Naive thymus-derived CD4-positive, alpha-beta T cell (primary cell): ENCODE data around the gene VCL. TPM values are rescaled to one million over a fixed set of nuclear protein-coding genes. Genes with fewer than 3 reads are reported as not detected.

Experiments
- ATAC-seq: fragments of 150-1000 bp; cut with Tn5 transposase; 2 replicates; pipeline ENCODE4 v1.10.0; 2021; ENCODE audit warnings: mild to moderate bottlenecking, moderate library complexity
- CTCF ChIA-PET: fragments of 350-600 bp; sonication (Branson Sonifier 250); formaldehyde crosslinking; loops from one replicate; lab custom pipeline; 2021; ENCODE audit warnings: antibody characterized with exemption; lab: Charles Lee
- POLR2A ChIA-PET: fragments of 350-600 bp; sonication (Branson Sonifier 250); formaldehyde crosslinking; loops from one replicate; lab custom pipeline; 2021; ENCODE audit warnings: antibody characterized with exemption, inconsistent platforms; lab: Charles Lee
- DNase-seq, 9 donors: peaks; one replicate each; pipeline versions ENCODE4 v3.0.0 to v3.0.0-alpha.2; 2020 to 2022; ENCODE audit warnings: mixed read lengths in 1 of 9
- H3K27ac ChIP-seq: one replicate; pipeline ENCODE4 v1.7.0; 2013; ENCODE audit warnings: mild to moderate bottlenecking, low read depth, low read length, moderate library complexity
- H3K27me3 ChIP-seq, 2 donors: one replicate each; pipeline ENCODE4 v1.7.0; 2013; ENCODE audit warnings: low read length in 2 of 2, mild to moderate bottlenecking in 2 of 2, moderate library complexity in 2 of 2; ENCODE audit not compliant: control insufficient read depth in 2 of 2, insufficient read depth in 2 of 2
- H3K36me3 ChIP-seq, 3 experiments: 1 replicate in 2 of 3; 2 replicates in 1 of 3; pipeline ENCODE4 v1.7.0; 2013; ENCODE audit warnings: low read length in 3 of 3, mild to moderate bottlenecking in 3 of 3, moderate library complexity in 1 of 3; ENCODE audit not compliant: insufficient read depth in 3 of 3, control insufficient read depth in 2 of 3
- H3K4me1 ChIP-seq, 2 donors: one replicate each; pipeline ENCODE4 v1.7.0; 2013; ENCODE audit warnings: low read length in 2 of 2, mild to moderate bottlenecking in 2 of 2, moderate library complexity in 1 of 2; ENCODE audit not compliant: control insufficient read depth in 2 of 2, insufficient read depth in 2 of 2
- H3K4me3 ChIP-seq: 2 replicates; pipeline ENCODE4 v1.7.0; 2013; ENCODE audit warnings: mild to moderate bottlenecking, low read length
- H3K9me3 ChIP-seq, 3 experiments: 1 replicate in 2 of 3; 2 replicates in 1 of 3; pipeline ENCODE4 v1.7.0; 2013; ENCODE audit warnings: low read length in 3 of 3; ENCODE audit not compliant: control insufficient read depth in 2 of 3
- H3K27ac Mint-ChIP-seq, 9 donors: one replicate each; pipeline ENCODE4 v1.8.0; 2020 to 2022; ENCODE audit warnings: mixed read lengths in 9 of 9, mild to moderate bottlenecking in 8 of 9, moderate library complexity in 5 of 9, inconsistent platforms in 2 of 9
- H3K27me3 Mint-ChIP-seq, 5 donors: one replicate each; pipeline ENCODE4 v1.8.0; 2021 to 2022; ENCODE audit warnings: mixed read lengths in 5 of 5, mild to moderate bottlenecking in 1 of 5
- H3K36me3 Mint-ChIP-seq, 5 donors: one replicate each; pipeline ENCODE4 v1.8.0; 2020 to 2022; ENCODE audit warnings: mixed read lengths in 5 of 5, mild to moderate bottlenecking in 3 of 5, inconsistent platforms in 1 of 5
- H3K4me1 Mint-ChIP-seq, 7 donors: one replicate each; pipeline ENCODE4 v1.8.0; 2020 to 2022; ENCODE audit warnings: mixed read lengths in 7 of 7, mild to moderate bottlenecking in 3 of 7, inconsistent platforms in 1 of 7
- H3K4me3 Mint-ChIP-seq, 10 donors: one replicate each; pipeline ENCODE4 v1.8.0; 2020 to 2022; ENCODE audit warnings: mild to moderate bottlenecking in 10 of 10, mixed read lengths in 10 of 10, moderate library complexity in 6 of 10, inconsistent platforms in 2 of 10
- H3K9me3 Mint-ChIP-seq, 11 donors: one replicate each; pipeline ENCODE4 v1.8.0; 2020 to 2022; ENCODE audit warnings: mixed read lengths in 11 of 11, mild to moderate bottlenecking in 4 of 11, inconsistent platforms in 1 of 11, moderate library complexity in 1 of 11
- intact Hi-C, 2 donors: fragments of 100-400 bp; cut with micrococcal nuclease; formaldehyde crosslinking; loops; one replicate each; pipeline ENCODE4 v1.15.1; 2023
- polyA plus RNA-seq, 2 donors: library from polyadenylated mRNA; unstranded; fragments of 300-500 nt; fragmentation: Illumina TruSeq; gene quantifications; one replicate each; pipeline ENCODE4 v1.2.3, GENCODE V29; 2021
- total RNA-seq, 6 experiments: library from RNA in 5 of 6; stranded (reverse) in 5 of 6; gene quantifications; 1 replicate in 5 of 6; 2 replicates in 1 of 6; pipeline ENCODE4 v1.2.3 and lab custom pipeline; 2021 to 2026

The VCL gene
- total and polyA plus RNA-seq, 7 experiments from 2014 or later: 9.0 to 67.7 (median 16.5) TPM

DNA sequence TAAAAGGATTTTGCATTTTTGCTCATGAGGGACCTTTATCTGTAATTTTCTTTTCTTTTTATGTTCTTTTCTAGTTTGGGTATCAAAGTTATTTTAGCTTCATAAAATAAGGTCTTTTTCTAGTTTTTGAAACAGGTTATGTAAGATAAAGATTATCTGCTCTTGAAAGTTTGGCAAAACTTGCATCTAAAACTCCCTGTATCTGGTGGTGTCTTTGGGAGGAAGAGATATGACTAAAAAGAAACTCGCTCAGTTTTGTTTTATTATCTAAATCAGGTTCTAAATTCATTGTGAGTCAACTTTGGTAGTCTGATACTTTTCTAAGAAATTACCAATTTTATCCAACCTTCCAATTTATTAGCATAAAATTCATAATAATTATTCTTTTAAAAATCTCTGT, 55.1 kb downstream of the VCL start:
- peaks cover 2 to 15% of the 10 kb centered on the region in 2 donors for H3K4me1 ChIP-seq
- H3K9me3 ChIP-seq: no peaks in the 10 kb centered on the region
- DNase-seq: no peak
- H3K4me1 Mint-ChIP-seq: peaks cover 9 to 41% (median 20%) of the 10 kb centered on the region in 7 donors
- H3K27ac Mint-ChIP-seq: no peak overlapping the region
- H3K4me3 ChIP-seq: no peak overlapping the region
- no peaks in the 10 kb centered on the region for H3K27me3 ChIP-seq
- H3K9me3 Mint-ChIP-seq: no peaks in the 10 kb centered on the region
- H3K36me3 Mint-ChIP-seq: peaks cover 0 to 6% (median 0%) of the 10 kb centered on the region in 5 donors
- ChIA-PET CTCF (interaction anchor here (1.4 kb wide), 1 partner anchor 18 kb away, joined by 3 read pairs; no protein-coding TSS in a partner anchor), POLR2A (interaction anchor here (0.6 kb wide), 2 partner anchors 10 to 1052 kb away, joined by 3 to 7 read pairs; no protein-coding TSS in a partner anchor)
- H3K4me3 Mint-ChIP-seq: no peak overlapping the region
- no peaks in the 10 kb centered on the region for H3K36me3 ChIP-seq
- ATAC-seq: no peak
- no peaks in the 10 kb centered on the region for H3K27me3 Mint-ChIP-seq
- intact Hi-C loops: no loop called here
- H3K27ac ChIP-seq: no peak overlapping the region

DNA sequence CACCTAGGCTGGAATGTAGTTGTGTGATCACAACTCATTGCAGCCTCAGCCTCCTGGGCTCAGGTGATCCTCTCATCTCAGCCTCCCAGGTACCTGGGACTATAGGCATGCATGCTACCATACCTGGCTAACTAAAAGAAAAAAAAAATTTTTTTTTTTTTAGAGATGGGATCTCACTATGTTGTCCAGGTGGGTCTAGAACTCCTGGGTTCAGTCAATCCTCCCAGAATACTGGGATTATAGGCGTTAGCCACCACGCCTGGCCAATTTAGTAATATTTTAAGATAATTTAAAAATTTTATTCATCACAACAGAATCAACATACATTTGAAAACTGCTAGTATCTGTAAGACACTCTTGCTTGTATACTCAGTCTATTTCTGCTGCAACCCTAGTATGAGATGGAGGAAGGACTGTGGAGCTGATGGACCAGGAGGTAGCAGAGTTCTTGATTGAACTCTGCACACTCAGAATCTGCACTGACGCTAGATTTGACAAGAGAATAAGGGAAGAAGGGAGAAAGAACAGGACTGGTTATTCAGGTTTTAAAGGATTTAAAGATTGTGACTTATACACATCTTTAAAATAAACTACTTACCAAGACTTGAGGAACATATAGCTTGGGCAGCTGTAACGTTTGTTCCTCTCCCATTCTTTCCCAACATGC, 57.6 kb downstream of the VCL start:
- H3K27me3 Mint-ChIP-seq: no peaks in the 10 kb centered on the region
- intact Hi-C loops: loop anchor here (2.0 to 5.0 kb wide), 4 partner anchors 57 to 208 kb away; partner anchors contain the start of gene VCL (in 1 of the 2)
- DNase-seq (no peak), ATAC-seq (peak; percentile 16)
- CTCF ChIA-PET: interaction anchor here (1.3 kb wide), 1 partner anchor 169 kb away, joined by 3 read pairs; no protein-coding TSS in a partner anchor
- H3K27ac Mint-ChIP-seq: peak overlapping the region in 2 of 9 donors; percentile 33 to 79
- Histone ChIP-seq H3K27me3 (no peaks in the 10 kb centered on the region), H3K4me1 (peaks cover 10 to 15% of the 10 kb centered on the region in 2 donors), H3K36me3 (no peaks in the 10 kb centered on the region), H3K9me3 (no peaks in the 10 kb centered on the region), H3K4me3 (no peak overlapping the region), H3K27ac (no peak overlapping the region)
- H3K9me3 Mint-ChIP-seq: no peaks in the 10 kb centered on the region
- peak overlapping the region in 1 of 10 donors; percentile 75 for H3K4me3 Mint-ChIP-seq
- peaks cover 0 to 14% (median 0%) of the 10 kb centered on the region in 5 donors for H3K36me3 Mint-ChIP-seq
- peaks cover 18 to 49% (median 25%) of the 10 kb centered on the region in 7 donors for H3K4me1 Mint-ChIP-seq
- POLR2A ChIA-PET: no interaction called here

DNA sequence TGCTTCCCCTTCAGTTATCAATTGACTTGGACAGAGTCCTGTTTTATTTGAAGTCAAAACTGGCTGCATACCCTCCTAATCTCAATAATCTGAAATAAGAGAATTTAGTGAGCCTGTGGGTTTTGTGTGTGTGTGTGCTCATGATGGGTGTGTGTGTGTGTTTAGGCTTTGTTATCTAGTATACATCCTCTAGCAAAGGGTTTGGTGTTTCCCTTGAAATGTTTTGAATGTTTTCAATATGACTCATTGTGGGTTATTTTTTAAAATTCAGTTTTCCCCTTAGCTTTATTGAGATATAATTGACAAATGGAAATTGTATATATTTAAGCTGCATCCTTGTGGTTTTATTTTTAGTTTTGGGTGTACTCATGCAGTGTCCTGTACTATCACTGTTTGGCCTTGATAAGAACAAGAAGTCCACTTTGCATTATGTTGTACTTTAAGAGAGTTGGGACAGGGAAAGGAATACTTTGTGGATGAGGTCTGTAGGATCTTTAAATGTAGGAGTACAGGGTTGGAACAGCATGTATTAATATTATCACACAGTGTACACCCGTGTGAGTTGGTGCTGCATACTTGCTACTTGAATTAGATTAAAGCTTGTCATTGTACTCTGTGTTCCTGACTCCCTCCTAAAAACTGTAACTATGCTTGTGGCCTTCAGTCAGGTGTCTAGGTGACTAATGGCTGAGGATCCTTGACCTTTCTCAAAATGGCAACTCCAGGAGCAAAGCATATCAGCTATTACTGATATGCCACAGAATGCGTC, 58.3 kb downstream of the VCL start:
- H3K9me3 ChIP-seq: no peaks in the 10 kb centered on the region
- H3K9me3 Mint-ChIP-seq: no peaks in the 10 kb centered on the region
- ChIA-PET CTCF (interaction anchor here (1.3 kb wide), 1 partner anchor 170 kb away, joined by 3 read pairs; no protein-coding TSS in a partner anchor), POLR2A (no interaction called here)
- no peak overlapping the region for H3K4me3 ChIP-seq
- no peaks in the 10 kb centered on the region for H3K36me3 ChIP-seq
- intact Hi-C loops: loop anchor here (2.0 to 5.0 kb wide), 4 partner anchors 57 to 209 kb away; partner anchors contain the start of gene VCL (in 1 of the 2)
- H3K4me1 Mint-ChIP-seq: peaks cover 18 to 51% (median 26%) of the 10 kb centered on the region in 7 donors
- H3K4me3 Mint-ChIP-seq: peak overlapping the region in 1 of 10 donors; percentile 75
- no peak overlapping the region for H3K27ac ChIP-seq
- ATAC-seq (peak; percentile 50), DNase-seq (no peak)
- peaks cover 0 to 18% (median 0%) of the 10 kb centered on the region in 5 donors for H3K36me3 Mint-ChIP-seq
- no peaks in the 10 kb centered on the region for H3K27me3 ChIP-seq
- peak overlapping the region in 2 of 9 donors; percentile 33 to 79 for H3K27ac Mint-ChIP-seq
- peaks cover 10 to 15% of the 10 kb centered on the region in 2 donors for H3K4me1 ChIP-seq
- no peaks in the 10 kb centered on the region for H3K27me3 Mint-ChIP-seq

DNA sequence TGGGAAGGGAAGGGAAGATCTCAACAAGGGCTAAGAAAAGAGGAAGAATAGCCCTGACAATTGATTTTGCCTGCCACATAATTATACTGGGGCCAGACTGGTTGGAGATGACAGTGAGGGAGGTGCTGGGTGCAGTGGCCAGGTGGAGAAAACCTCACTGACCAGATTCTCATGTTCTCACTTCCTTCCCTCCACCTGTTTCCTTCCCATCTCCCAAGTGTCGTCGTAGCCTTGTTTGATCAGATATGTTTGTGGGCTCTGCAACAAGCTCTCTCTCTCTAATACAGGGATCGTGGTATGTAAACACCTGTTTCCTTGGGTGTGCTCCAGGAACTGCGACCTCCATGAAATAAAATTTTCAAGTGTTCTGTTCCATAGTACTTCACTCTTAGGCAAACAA, 60.2 kb downstream of the VCL start:
- Histone ChIP-seq H3K4me1 (peaks cover 10 to 15% of the 10 kb centered on the region in 2 donors), H3K36me3 (no peaks in the 10 kb centered on the region), H3K4me3 (no peak overlapping the region), H3K9me3 (no peaks in the 10 kb centered on the region), H3K27ac (no peak overlapping the region), H3K27me3 (no peaks in the 10 kb centered on the region)
- Mint-ChIP-seq H3K9me3 (peaks cover 0 to 2% (median 0%) of the 10 kb centered on the region in 11 donors), H3K36me3 (peaks cover under 1 to 29% (median 2%) of the 10 kb centered on the region in 5 donors), H3K27ac (peak overlapping the region in 3 of 9 donors; percentile 33 to 74 (median 56)), H3K27me3 (no peaks in the 10 kb centered on the region), H3K4me3 (peak overlapping the region in 6 of 10 donors; percentile 10 to 82 (median 28)), H3K4me1 (peaks cover 18 to 46% (median 26%) of the 10 kb centered on the region in 7 donors)
- ATAC-seq: peak; percentile 27
- no peak for DNase-seq
- ChIA-PET POLR2A (interaction anchor here (0.7 kb wide), 1 partner anchor 100 kb away, joined by 3 read pairs; no protein-coding TSS in a partner anchor), CTCF (interaction anchor here (0.6 to 1.6 kb wide), 4 partner anchors 31 to 172 kb away, joined by 3 to 11 read pairs (median 4); no protein-coding TSS in a partner anchor)
- intact Hi-C loops: loop anchor here (1.0 to 5.0 kb wide), 5 partner anchors 23 to 211 kb away; no protein-coding TSS in a partner anchor

DNA sequence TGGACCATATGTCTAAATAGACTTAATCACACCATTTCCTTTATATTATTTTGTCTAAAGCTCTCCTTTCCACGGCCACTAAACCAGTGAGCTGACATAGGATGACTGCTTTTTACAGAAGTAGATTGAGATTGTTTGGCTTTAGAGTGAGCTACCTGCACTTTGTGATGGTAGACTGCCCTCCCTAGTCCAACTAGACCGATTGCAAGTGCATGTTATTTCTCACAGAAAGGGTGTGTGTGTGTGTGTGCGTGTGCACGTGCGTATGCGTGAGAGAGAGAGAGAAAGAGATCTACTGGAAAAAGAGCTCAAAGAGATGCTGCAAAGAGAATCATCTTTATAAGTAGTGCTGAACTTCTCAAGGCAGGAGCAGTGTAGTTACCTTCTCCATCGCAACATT, 60.7 kb downstream of the VCL start:
- ChIA-PET POLR2A (interaction anchor here (0.7 kb wide), 2 partner anchors 101 to 314 kb away, joined by 3 read pairs; no protein-coding TSS in a partner anchor), CTCF (interaction anchor here (0.6 to 1.6 kb wide), 6 partner anchors 32 to 628 kb away, joined by 3 to 11 read pairs (median 4); no protein-coding TSS in a partner anchor)
- Mint-ChIP-seq H3K4me3 (peak overlapping the region in 7 of 10 donors; percentile 1 to 76 (median 8)), H3K36me3 (peaks cover 6 to 35% (median 8%) of the 10 kb centered on the region in 5 donors), H3K9me3 (peaks cover 0 to 7% (median 0%) of the 10 kb centered on the region in 11 donors), H3K27me3 (no peaks in the 10 kb centered on the region), H3K4me1 (peaks cover 18 to 44% (median 26%) of the 10 kb centered on the region in 7 donors), H3K27ac (peak overlapping the region in 5 of 9 donors; percentile 4 to 52 (median 12))
- Histone ChIP-seq H3K27me3 (no peaks in the 10 kb centered on the region), H3K4me1 (peaks cover 10 to 15% of the 10 kb centered on the region in 2 donors), H3K36me3 (no peaks in the 10 kb centered on the region), H3K4me3 (no peak overlapping the region), H3K9me3 (no peaks in the 10 kb centered on the region), H3K27ac (no peak overlapping the region)
- ATAC-seq (peak; percentile 70), DNase-seq (peak in 7 of 9 donors; percentile 12 to 60 (median 29))
- intact Hi-C loops: loop anchor here (1.0 to 5.0 kb wide), 5 partner anchors 22 to 211 kb away; no protein-coding TSS in a partner anchor

DNA sequence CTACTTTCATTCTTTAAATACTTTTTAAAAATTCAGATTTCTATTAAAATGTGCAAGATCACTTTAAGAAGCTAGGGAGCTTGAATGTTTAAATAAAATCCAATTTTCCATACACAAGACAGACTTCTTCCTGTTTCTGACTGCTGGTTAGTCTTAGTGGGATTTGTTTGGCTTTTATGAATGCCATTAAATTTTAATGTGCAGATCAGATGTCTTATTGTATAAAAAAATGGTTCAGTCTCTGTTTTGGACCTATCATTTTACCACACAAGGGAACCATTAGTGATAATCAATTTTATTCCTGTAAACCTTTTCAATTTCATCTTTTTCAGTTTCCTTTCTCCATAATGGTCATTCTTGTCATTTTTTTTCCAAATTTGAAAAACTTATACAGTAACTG, 63.2 kb downstream of the VCL start:
- ChIA-PET CTCF (no interaction called here), POLR2A (no interaction called here)
- intact Hi-C loops: no loop called here
- peaks cover 14 to 29% (median 19%) of the 10 kb centered on the region in 7 donors for H3K4me1 Mint-ChIP-seq
- H3K4me3 Mint-ChIP-seq: no peak overlapping the region
- DNase-seq (no peak), ATAC-seq (no peak)
- H3K9me3 Mint-ChIP-seq: peaks cover 0 to 9% (median 0%) of the 10 kb centered on the region in 11 donors
- peaks cover 10 to 41% (median 16%) of the 10 kb centered on the region in 5 donors for H3K36me3 Mint-ChIP-seq
- H3K4me3 ChIP-seq: no peak overlapping the region
- no peaks in the 10 kb centered on the region for H3K27me3 Mint-ChIP-seq
- peaks cover 10 to 12% of the 10 kb centered on the region in 2 donors for H3K4me1 ChIP-seq
- H3K36me3 ChIP-seq: peaks cover 0 to 3% (median 0%) of the 10 kb centered on the region in 3 experiments
- H3K9me3 ChIP-seq: no peaks in the 10 kb centered on the region
- no peak overlapping the region for H3K27ac ChIP-seq
- H3K27me3 ChIP-seq: no peaks in the 10 kb centered on the region
- peak overlapping the region in 1 of 9 donors; percentile 36 for H3K27ac Mint-ChIP-seq
